Measurements from ENCODE around the gene R3HDM2.

R3HDM2 gene

GRCh38 chr12:57235017-57235727, 195.7 kb downstream of the R3HDM2 start:
- DNase-seq (ENCODE audit: insufficient read length, low spot score): no peak
- FAIRE-seq: no peak

- no peak for DNase-seq (ENCODE audit: insufficient read length, low spot score)
- no peak for FAIRE-seq
Observed at GRCh38 chr12:57234571-57235016, 196.2 kb downstream of the R3HDM2 start.

- no peak for DNase-seq (ENCODE audit: insufficient read length, low spot score)
- FAIRE-seq: no peak
Observed at GRCh38 chr12:57234233-57234570, 196.6 kb downstream of the R3HDM2 start.

GRCh38 chr12:57233357-57234232, 197.2 kb downstream of the R3HDM2 start:
- FAIRE-seq (no peak), DNase-seq (ENCODE audit: insufficient read length, low spot score) (no peak)

GRCh38 chr12:57232156-57232756, 198.6 kb downstream of the R3HDM2 start:
- DNase-seq (ENCODE audit: insufficient read length, low spot score) (no peak), FAIRE-seq (no peak)

- FAIRE-seq (no peak), DNase-seq (ENCODE audit: insufficient read length, low spot score) (no peak)
Observed at GRCh38 chr12:57231276-57232021, 199.4 kb downstream of the R3HDM2 start.

GRCh38 chr12:57230381-57231155, 200.3 kb downstream of the R3HDM2 start:
- DNase-seq (ENCODE audit: insufficient read length, low spot score) (no peak), FAIRE-seq (no peak)

GRCh38 chr12:57229634-57230380, 201.0 kb downstream of the R3HDM2 start, which contains the start of gene SHMT2:
Gene SHMT2 (plus strand): TSS chr12:57229711. CDS start chr12:57229779, 68 bp downstream.
- DNase-seq (ENCODE audit: insufficient read length, low spot score) (peak; percentile 99), FAIRE-seq (no peak)

- no peak for FAIRE-seq
- no peak for DNase-seq (ENCODE audit: insufficient read length, low spot score)
Observed at GRCh38 chr12:57229046-57229633, 201.7 kb downstream of the R3HDM2 start.

GRCh38 chr12:57227315-57228115, 203.3 kb downstream of the R3HDM2 start:
- FAIRE-seq: no peak
- DNase-seq (ENCODE audit: insufficient read length, low spot score): no peak

- FAIRE-seq (no peak), DNase-seq (ENCODE audit: insufficient read length, low spot score) (no peak)
Observed at GRCh38 chr12:57226588-57227314, 204.1 kb downstream of the R3HDM2 start.

- FAIRE-seq (no peak), DNase-seq (ENCODE audit: insufficient read length, low spot score) (no peak)
Observed at GRCh38 chr12:57225680-57226210, 205.1 kb downstream of the R3HDM2 start.

GRCh38 chr12:57224973-57225679, 205.7 kb downstream of the R3HDM2 start:
- FAIRE-seq (no peak), DNase-seq (ENCODE audit: insufficient read length, low spot score) (no peak)

GRCh38 chr12:57224278-57224972, 206.4 kb downstream of the R3HDM2 start:
- FAIRE-seq: no peak
- DNase-seq (ENCODE audit: insufficient read length, low spot score): no peak

GRCh38 chr12:57223191-57224165, 207.4 kb downstream of the R3HDM2 start:
- FAIRE-seq (peak; percentile 63), DNase-seq (ENCODE audit: insufficient read length, low spot score) (no peak)

All from HTR-8/SVneo (cell line).